ENCODE results near the gene POLR3E. TPM values are rescaled to one million over a fixed set of nuclear protein-coding genes. Genes with fewer than 3 reads are reported as not detected.

POLR3E gene
- total RNA-seq, 1 experiment from 2014 or later: 103 TPM

DNA sequence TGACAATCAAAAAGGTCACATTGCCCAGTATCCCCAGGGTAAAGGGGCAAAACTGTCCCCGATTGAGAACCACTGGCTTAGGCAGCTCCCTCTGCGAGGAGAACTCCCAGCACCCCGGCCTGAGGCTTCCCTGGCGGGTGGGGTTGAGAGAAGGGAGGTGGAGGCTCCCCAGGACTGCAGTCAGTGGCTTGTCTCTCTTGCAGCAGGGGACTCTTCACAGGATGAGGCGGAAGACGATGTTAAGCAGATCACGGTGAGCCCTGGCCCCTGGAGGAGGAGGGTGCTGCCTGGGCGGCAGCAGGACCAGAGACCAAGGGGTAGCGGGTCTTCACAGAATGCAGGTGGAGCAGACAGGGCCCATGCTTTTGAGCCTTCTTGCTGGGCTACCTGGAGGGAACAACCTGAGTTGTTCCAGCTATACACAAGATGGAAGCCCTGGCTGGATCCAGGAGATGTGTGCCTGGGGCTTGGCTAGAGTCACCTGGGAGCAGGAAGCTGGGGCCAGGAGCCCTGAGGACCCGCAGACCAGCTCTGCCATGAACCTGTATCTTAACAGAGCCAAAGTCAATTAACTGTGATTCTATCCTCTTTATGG, 16.8 kb downstream of the POLR3E start:
- no peak overlapping the region for H3K4ac ChIP-seq (ENCODE audit: low read depth, low read length)
- Mint-ChIP-seq H3K4me1 (peaks cover 0 to 6% of the 10 kb centered on the region in 2 experiments; a peak in 2 of 4 replicates), H3K4me3 (no peak overlapping the region), H3K9me3 (no peaks in the 10 kb centered on the region; a peak in 1 of 5 replicates), H3K36me3 (ENCODE audit: insufficient read depth in 1 of 3, low read depth in 3 of 3) (peaks cover 36 to 78% (median 77%) of the 10 kb centered on the region in 3 experiments), H3K27ac (peak overlapping the region in 2 of 3 experiments; percentile 22 to 54; a peak in 3 of 7 replicates), H3K27me3 (ENCODE audit: low read depth) (no peaks in the 10 kb centered on the region)
- H2AFZ ChIP-seq (ENCODE audit: low read length): no peak overlapping the region
- no peak for DNase-seq
- no peak overlapping the region for H2BK15ac ChIP-seq (ENCODE audit: low read depth, low read length)
- no peak overlapping the region for H3K23ac ChIP-seq (ENCODE audit: insufficient read length, low read depth, low read length)
- H3K27ac ChIP-seq (ENCODE audit: insufficient read length, low read depth, low read length): no peak overlapping the region
- H3K9ac ChIP-seq (ENCODE audit: extremely low read depth, insufficient read length, low read length): no peak overlapping the region
- WGBS (ENCODE audit: extremely low coverage, insufficient read length, low lambda C conversion rate): no CpG with 5 or more reads among the region's 10 CpGs
- H3K56ac ChIP-seq (ENCODE audit: insufficient read length, low read depth, low read length): no peak overlapping the region
- no peak overlapping the region for H2BK20ac ChIP-seq (ENCODE audit: low read depth, low read length, poor library complexity, severe bottlenecking)
- no peak overlapping the region for H4K91ac ChIP-seq (ENCODE audit: insufficient read length, low read depth, low read length)
- no peaks in the 10 kb centered on the region for H3K27me3 ChIP-seq (ENCODE audit: insufficient read depth, low read length)
- TF ChIP-seq, protein P1, sequence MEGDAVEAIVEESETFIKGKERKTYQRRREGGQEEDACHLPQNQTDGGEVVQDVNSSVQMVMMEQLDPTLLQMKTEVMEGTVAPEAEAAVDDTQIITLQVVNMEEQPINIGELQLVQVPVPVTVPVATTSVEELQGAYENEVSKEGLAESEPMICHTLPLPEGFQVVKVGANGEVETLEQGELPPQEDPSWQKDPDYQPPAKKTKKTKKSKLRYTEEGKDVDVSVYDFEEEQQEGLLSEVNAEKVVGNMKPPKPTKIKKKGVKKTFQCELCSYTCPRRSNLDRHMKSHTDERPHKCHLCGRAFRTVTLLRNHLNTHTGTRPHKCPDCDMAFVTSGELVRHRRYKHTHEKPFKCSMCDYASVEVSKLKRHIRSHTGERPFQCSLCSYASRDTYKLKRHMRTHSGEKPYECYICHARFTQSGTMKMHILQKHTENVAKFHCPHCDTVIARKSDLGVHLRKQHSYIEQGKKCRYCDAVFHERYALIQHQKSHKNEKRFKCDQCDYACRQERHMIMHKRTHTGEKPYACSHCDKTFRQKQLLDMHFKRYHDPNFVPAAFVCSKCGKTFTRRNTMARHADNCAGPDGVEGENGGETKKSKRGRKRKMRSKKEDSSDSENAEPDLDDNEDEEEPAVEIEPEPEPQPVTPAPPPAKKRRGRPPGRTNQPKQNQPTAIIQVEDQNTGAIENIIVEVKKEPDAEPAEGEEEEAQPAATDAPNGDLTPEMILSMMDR (conservative IDR thresholded peaks at IDR 0.05): no peak
- no peak overlapping the region for H3K14ac ChIP-seq (ENCODE audit: insufficient read depth, low read length)
- no peak overlapping the region for H4K5ac ChIP-seq (ENCODE audit: insufficient read length, low read depth, low read length)
- H2AK5ac ChIP-seq (ENCODE audit: insufficient read length, low read length): no peak overlapping the region
- H3K18ac ChIP-seq (ENCODE audit: insufficient read length, low read depth, low read length): no peak overlapping the region
- no peak overlapping the region for H2BK5ac ChIP-seq (ENCODE audit: insufficient read length, low read length)
- no peak overlapping the region for H4K8ac ChIP-seq (replicated peaks; ENCODE audit: insufficient read length, low read depth, low read length)
- H2BK120ac ChIP-seq (ENCODE audit: low read depth, low read length, poor library complexity, severe bottlenecking): no peak overlapping the region
- no peaks in the 10 kb centered on the region for H3K4me1 ChIP-seq (ENCODE audit: insufficient read depth, low read length)
- no peaks in the 10 kb centered on the region for H3K79me1 ChIP-seq (ENCODE audit: insufficient read depth, low read depth, low read length, poor library complexity, severe bottlenecking)
- H3K23me2 ChIP-seq (ENCODE audit: insufficient read length, low read depth, low read length, poor library complexity, severe bottlenecking): no peaks in the 10 kb centered on the region
- H4K20me1 ChIP-seq (ENCODE audit: control insufficient read depth, insufficient read depth, insufficient read length): no peaks in the 10 kb centered on the region
- no peaks in the 10 kb centered on the region for H3K9me3 ChIP-seq (ENCODE audit: control insufficient read depth, low read depth, low read length)
- H2BK12ac ChIP-seq (ENCODE audit: insufficient read length, low read depth, low read length): no peak overlapping the region
- H3K4me2 ChIP-seq (ENCODE audit: insufficient read depth, insufficient read length, low read length): no peak overlapping the region
- no peak overlapping the region for H3T11ph ChIP-seq (ENCODE audit: low read length)
- H3K79me2 ChIP-seq (ENCODE audit: insufficient read depth, low read length): no peaks in the 10 kb centered on the region
